Ishikawa (cell line): ENCODE data around the gene MAP3K9.
A peak's percentile ranks its signal among the peaks of the same experiment; 100 is the strongest.

Source experiments
- CEBPB ChIP-seq: IDR thresholded peaks from 2 replicates; pipeline ENCODE4 v1.6.1; 2012
- EP300 ChIP-seq: IDR thresholded peaks from 2 replicates; pipeline ENCODE4 v1.6.1; 2012; ENCODE audit warnings: borderline replicate concordance
- MAX ChIP-seq: IDR thresholded peaks from 2 replicates; pipeline ENCODE4 v1.6.1; 2012
- NFIC ChIP-seq: IDR thresholded peaks from 2 replicates; pipeline ENCODE4 v1.6.1; 2012
- RAD21 ChIP-seq: IDR thresholded peaks from 2 replicates; pipeline ENCODE4 v1.6.1; 2012; ENCODE audit warnings: low read depth
- REST ChIP-seq: IDR thresholded peaks from 2 replicates; pipeline ENCODE4 v1.6.1; 2012; ENCODE audit warnings: low read depth, mild to moderate bottlenecking
- TAF1 ChIP-seq: IDR thresholded peaks from 2 replicates; pipeline ENCODE4 v1.6.1; 2012; ENCODE audit warnings: low read depth, mild to moderate bottlenecking
- TCF12 ChIP-seq: IDR thresholded peaks from 2 replicates; pipeline ENCODE4 v1.6.1; 2012; ENCODE audit warnings: low read depth
- YY1 ChIP-seq: IDR thresholded peaks from 2 replicates; pipeline ENCODE4 v1.6.1; 2012; ENCODE audit warnings: low read depth
- TF ChIP-seq, protein P1 (sequence below): IDR thresholded peaks from 2 replicates; pipeline ENCODE4 v1.6.1; 2012

DNA sequence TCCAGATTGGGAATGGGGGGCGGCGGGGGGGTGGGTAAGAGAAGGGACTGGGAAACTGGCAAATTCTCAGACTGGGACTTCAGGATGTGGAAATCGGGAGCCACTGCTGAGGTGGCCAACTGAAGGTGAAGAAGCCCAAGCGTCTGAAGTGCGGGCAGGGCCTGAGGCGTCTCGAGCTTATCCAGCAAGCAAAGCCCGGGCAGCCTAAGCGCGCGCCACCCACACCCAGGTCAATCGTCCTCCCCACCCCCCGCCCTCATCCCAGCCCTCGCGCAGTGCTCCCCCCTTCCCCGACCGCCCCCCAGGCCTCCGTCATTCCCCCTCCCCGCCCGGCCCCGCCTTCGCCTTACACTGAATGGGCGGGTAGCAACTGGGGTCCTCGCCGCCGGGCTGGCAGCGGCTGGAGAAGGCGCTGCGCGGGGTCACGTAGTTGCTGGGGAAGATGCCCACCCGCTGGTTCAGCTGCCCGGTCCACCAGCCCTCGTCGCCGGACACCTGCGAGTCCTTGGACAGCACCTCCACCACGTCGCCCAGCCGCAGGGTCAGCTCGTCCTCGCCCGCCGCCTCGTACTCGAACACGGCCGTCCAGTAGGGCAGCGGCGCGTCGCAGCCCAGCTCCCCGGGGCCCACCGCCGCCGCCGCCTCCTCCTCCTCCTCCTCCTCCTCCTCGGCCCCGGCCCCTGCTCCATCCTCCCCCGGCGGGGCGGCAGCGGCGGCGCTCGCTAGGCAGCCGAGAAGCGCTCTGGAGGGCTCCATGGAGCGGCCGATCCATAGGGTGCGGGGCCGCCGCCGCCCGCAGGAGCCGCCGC lies 693 bp downstream of the MAP3K9 start:
- TF ChIP-seq CEBPB (no peak), TAF1 (no peak; the same call in 1 of the 2 replicates), TCF12 (peak; percentile 14; the same call in 1 of the 2 replicates), EP300 (no peak), MAX (0 out of 2 replicates have a peak, but pooled peaks have one; percentile 17), REST (no peak), RAD21 (no peak), NFIC (no peak), YY1 (no peak)
- TF ChIP-seq, protein P1, sequence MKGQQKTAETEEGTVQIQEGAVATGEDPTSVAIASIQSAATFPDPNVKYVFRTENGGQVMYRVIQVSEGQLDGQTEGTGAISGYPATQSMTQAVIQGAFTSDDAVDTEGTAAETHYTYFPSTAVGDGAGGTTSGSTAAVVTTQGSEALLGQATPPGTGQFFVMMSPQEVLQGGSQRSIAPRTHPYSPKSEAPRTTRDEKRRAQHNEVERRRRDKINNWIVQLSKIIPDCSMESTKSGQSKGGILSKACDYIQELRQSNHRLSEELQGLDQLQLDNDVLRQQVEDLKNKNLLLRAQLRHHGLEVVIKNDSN, result 0 out of 2 replicates have a peak, but pooled peaks have one; percentile 17
